HCT116 (cell line): ENCODE measurements around the gene NOP14.
"Not testable (repeated sequence)": the region's sequence is repeated elsewhere in the genome, so short reads cannot be mapped to it uniquely, and the experiment has no call there.

Experiments
- CEBPB ChIP-seq: IDR thresholded peaks from 2 replicates; pipeline ENCODE4 v1.6.1; 2012; ENCODE audit warnings: low read depth
- EGR1 ChIP-seq: IDR thresholded peaks from 2 replicates; pipeline ENCODE4 v1.6.1; 2012; ENCODE audit warnings: low read depth
- EZH2 ChIP-seq: fragments of 200-600 bp; sonication (generic); IDR thresholded peaks from 2 replicates; pipeline ENCODE4 v1.6.1; 2017; ENCODE audit warnings: antibody characterized with exemption, mixed run types
- FOSL1 ChIP-seq: IDR thresholded peaks from 2 replicates; pipeline ENCODE4 v1.6.1; 2012; ENCODE audit warnings: low read depth
- JUND ChIP-seq: IDR thresholded peaks from 2 replicates; pipeline ENCODE4 v1.6.1; 2012
- POLR2A ChIP-seq: IDR thresholded peaks from 2 replicates; pipeline ENCODE4 v1.7.0; 2011; ENCODE audit warnings: borderline replicate concordance; ENCODE audit not compliant: insufficient read depth, insufficient read length; ENCODE audit errors: extremely low read depth
- POLR2AphosphoS5 ChIP-seq: IDR thresholded peaks from 2 replicates; pipeline ENCODE4 v1.6.1; 2011; ENCODE audit warnings: mild to moderate bottlenecking, low read depth, low read length, moderate library complexity
- RAD21 ChIP-seq: IDR thresholded peaks from 2 replicates; pipeline ENCODE4 v1.6.1; 2012; ENCODE audit warnings: low read depth, mild to moderate bottlenecking
- SIN3A ChIP-seq: IDR thresholded peaks from 2 replicates; pipeline ENCODE4 v1.6.1; 2012; ENCODE audit warnings: low read depth
- TCF7L2 ChIP-seq: IDR thresholded peaks from 2 replicates; pipeline ENCODE4 v1.7.0; 2011; ENCODE audit warnings: borderline replicate concordance, inconsistent platforms; ENCODE audit not compliant: insufficient read depth, insufficient read length; ENCODE audit errors: extremely low read depth
- ZNF274 ChIP-seq: fragments of 200-500 bp; sonication (Bioruptor generic); IDR thresholded peaks from 2 replicates; pipeline ENCODE4 v1.6.1; 2014; ENCODE audit warnings: mild to moderate bottlenecking, low read depth, low read length, inconsistent platforms
- TF ChIP-seq, protein P1 (sequence below), 3 experiments: fragments of 200-600 bp in 1 of 3; sonication (generic) in 1 of 3; IDR thresholded peaks in 2 of 3; conservative IDR thresholded peaks in 1 of 3; 2 replicates each; pipeline ENCODE4 v1.5.1; 2012 to 2017; ENCODE audit warnings: low read depth in 2 of 3, low read length in 2 of 3, antibody characterized with exemption in 1 of 3, borderline replicate concordance in 1 of 3, control low read depth in 1 of 3, mild to moderate bottlenecking in 1 of 3, mixed read lengths in 1 of 3, mixed run types in 1 of 3, moderate library complexity in 1 of 3; ENCODE audit not compliant: insufficient read depth in 1 of 3
- TF ChIP-seq, protein P2 (sequence below): IDR thresholded peaks from 2 replicates; pipeline ENCODE4 v1.6.1; 2012
- TF ChIP-seq, protein P3 (sequence below): IDR thresholded peaks from 2 replicates; pipeline ENCODE4 v1.6.1; 2012; ENCODE audit warnings: low read depth

DNA sequence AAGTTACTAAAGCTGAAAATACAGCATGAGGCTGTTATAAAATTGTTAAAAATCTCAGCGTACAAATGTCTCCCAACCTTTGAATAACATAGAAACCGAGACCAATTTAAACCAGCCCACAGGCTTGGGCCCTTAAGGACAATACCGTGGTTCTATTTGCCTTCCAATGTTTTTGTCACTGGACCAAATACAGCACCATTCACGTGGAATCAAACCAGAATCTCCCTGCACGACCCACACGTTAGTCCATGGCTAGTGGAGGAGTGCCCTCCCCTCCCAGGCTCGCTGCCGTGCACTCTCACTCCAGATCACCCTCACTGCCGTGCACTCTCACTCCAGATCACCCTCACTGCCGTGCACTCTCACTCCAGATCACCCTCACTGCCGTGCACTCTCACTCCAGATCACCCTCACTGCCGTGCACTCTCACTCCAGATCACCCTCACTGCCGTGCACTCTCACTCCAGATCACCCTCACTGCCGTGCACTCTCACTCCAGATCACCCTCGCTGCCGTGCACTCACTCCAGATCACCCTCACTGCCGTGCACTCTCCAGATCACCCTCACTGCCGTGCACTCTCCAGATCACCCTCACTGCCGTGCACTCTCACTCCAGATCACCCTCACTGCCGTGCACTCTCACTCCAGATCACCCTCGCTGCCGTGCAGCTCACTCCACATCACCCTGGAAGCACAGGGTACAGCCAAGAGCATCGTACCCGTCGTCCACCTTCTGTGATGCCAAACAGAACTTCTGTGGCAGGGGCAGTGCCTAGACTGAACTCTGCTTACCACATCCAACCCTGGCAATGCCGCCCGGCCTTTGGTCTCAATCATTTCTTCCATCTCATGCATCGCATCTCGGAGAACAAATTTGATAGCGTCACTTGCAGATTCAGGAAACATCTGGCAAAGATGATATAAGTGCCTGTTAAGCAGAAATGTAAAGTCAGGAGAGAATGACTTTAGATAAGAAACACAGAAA is 17.3 kb downstream of the NOP14 start:
- TF ChIP-seq RAD21, SIN3A, EGR1, FOSL1, POLR2AphosphoS5, ZNF274, EZH2, TCF7L2, POLR2A, CEBPB, JUND: not testable (repeated sequence)
- TF ChIP-seq, protein P1, sequence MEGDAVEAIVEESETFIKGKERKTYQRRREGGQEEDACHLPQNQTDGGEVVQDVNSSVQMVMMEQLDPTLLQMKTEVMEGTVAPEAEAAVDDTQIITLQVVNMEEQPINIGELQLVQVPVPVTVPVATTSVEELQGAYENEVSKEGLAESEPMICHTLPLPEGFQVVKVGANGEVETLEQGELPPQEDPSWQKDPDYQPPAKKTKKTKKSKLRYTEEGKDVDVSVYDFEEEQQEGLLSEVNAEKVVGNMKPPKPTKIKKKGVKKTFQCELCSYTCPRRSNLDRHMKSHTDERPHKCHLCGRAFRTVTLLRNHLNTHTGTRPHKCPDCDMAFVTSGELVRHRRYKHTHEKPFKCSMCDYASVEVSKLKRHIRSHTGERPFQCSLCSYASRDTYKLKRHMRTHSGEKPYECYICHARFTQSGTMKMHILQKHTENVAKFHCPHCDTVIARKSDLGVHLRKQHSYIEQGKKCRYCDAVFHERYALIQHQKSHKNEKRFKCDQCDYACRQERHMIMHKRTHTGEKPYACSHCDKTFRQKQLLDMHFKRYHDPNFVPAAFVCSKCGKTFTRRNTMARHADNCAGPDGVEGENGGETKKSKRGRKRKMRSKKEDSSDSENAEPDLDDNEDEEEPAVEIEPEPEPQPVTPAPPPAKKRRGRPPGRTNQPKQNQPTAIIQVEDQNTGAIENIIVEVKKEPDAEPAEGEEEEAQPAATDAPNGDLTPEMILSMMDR (IDR thresholded peaks at IDR 0.05 in 2 of 3, conservative IDR thresholded peaks at IDR 0.05 in 1 of 3; ENCODE audit: borderline replicate concordance in 1 of 3, insufficient read depth in 1 of 3, low read depth in 2 of 3, low read length in 2 of 3): not testable (repeated sequence)
- TF ChIP-seq, protein P2, sequence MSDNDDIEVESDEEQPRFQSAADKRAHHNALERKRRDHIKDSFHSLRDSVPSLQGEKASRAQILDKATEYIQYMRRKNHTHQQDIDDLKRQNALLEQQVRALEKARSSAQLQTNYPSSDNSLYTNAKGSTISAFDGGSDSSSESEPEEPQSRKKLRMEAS: not testable (repeated sequence)
- TF ChIP-seq, protein P3, sequence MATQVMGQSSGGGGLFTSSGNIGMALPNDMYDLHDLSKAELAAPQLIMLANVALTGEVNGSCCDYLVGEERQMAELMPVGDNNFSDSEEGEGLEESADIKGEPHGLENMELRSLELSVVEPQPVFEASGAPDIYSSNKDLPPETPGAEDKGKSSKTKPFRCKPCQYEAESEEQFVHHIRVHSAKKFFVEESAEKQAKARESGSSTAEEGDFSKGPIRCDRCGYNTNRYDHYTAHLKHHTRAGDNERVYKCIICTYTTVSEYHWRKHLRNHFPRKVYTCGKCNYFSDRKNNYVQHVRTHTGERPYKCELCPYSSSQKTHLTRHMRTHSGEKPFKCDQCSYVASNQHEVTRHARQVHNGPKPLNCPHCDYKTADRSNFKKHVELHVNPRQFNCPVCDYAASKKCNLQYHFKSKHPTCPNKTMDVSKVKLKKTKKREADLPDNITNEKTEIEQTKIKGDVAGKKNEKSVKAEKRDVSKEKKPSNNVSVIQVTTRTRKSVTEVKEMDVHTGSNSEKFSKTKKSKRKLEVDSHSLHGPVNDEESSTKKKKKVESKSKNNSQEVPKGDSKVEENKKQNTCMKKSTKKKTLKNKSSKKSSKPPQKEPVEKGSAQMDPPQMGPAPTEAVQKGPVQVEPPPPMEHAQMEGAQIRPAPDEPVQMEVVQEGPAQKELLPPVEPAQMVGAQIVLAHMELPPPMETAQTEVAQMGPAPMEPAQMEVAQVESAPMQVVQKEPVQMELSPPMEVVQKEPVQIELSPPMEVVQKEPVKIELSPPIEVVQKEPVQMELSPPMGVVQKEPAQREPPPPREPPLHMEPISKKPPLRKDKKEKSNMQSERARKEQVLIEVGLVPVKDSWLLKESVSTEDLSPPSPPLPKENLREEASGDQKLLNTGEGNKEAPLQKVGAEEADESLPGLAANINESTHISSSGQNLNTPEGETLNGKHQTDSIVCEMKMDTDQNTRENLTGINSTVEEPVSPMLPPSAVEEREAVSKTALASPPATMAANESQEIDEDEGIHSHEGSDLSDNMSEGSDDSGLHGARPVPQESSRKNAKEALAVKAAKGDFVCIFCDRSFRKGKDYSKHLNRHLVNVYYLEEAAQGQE: not testable (repeated sequence)
